ENCODE data around the gene PCDHAC2. TPM values are rescaled to one million over a fixed set of nuclear protein-coding genes. Genes with fewer than 3 reads are reported as not detected.

PCDHAC2 gene
- total and polyA plus RNA-seq, 9 of the 15 experiments (the other 6 are each of a cell fraction or from before 2014, with no cell fraction given) = 0.03 TPM; not detected in 8

DNA sequence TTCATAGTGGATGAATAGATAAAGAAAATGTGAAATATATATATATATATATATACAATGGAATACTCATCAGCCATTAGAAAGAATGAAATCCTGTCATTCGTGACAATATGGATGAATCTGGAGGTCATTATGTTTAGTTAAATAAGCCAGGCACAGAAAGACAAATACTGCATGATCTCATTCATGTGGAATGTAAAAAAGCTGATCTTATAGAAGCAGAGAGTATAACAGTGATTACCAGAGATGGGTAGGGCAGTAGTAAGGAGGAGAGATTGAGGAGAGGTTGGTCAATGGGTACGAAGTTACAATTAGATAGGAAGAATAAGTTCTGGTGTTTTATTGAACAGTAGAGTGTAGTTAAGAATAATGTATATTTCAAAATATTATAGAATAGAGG is 19.7 kb upstream of the PCDHAC2 start (continued):
- TF ChIP-seq, protein P1, sequence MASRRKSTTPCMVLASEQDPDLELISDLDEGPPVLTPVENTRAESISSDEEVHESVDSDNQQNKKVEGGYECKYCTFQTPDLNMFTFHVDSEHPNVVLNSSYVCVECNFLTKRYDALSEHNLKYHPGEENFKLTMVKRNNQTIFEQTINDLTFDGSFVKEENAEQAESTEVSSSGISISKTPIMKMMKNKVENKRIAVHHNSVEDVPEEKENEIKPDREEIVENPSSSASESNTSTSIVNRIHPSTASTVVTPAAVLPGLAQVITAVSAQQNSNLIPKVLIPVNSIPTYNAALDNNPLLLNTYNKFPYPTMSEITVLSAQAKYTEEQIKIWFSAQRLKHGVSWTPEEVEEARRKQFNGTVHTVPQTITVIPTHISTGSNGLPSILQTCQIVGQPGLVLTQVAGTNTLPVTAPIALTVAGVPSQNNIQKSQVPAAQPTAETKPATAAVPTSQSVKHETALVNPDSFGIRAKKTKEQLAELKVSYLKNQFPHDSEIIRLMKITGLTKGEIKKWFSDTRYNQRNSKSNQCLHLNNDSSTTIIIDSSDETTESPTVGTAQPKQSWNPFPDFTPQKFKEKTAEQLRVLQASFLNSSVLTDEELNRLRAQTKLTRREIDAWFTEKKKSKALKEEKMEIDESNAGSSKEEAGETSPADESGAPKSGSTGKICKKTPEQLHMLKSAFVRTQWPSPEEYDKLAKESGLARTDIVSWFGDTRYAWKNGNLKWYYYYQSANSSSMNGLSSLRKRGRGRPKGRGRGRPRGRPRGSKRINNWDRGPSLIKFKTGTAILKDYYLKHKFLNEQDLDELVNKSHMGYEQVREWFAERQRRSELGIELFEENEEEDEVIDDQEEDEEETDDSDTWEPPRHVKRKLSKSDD (conservative IDR thresholded peaks at IDR 0.05; ENCODE audit: low read length) = no peak
- TF ChIP-seq TOE1 (IDR thresholded peaks at IDR 0.05; ENCODE audit: borderline replicate concordance) (no peak), TOE1 (CRISPR knock-in tag; IDR thresholded peaks at IDR 0.05; ENCODE audit: borderline replicate concordance, low read depth) (no peak)

DNA sequence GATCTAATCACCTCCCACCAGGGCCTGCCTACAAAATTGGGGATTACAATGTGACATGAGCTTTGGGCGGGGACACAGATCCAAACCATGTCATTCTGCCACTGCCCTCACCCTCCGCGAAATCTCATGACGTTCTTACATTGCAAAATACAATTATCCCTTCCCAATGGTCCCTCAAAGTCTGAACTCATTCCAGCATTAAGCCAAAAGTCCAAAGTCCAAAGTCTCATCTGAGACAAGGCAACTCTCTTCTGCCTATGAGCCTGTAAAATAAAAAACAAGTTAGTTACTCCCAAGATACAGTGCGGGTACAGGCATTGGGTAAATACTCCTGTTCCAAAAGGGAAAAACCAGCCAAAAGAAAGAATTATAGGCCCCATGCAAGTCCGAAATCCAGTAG is 14.6 kb upstream of the PCDHAC2 start:
- no peak overlapping the region for H2AFZ ChIP-seq (ENCODE audit: low read depth, low read length)
- POLR2A ChIA-PET = no interaction called here
- H3K4me1 ChIP-seq (replicated peaks in 1 of 2; ENCODE audit: control insufficient read depth in 2 of 2, insufficient read depth in 2 of 2, low read length in 2 of 2) = no peaks in the 10 kb centered on the region
- intact Hi-C loops (cut with micrococcal nuclease) (no loop called here), in situ Hi-C loops (cut with MboI) (no loop called here)
- H3K27ac ChIP-seq (ENCODE audit: extremely low read depth, low read depth, low read length) = no peak overlapping the region
- ATAC-seq = no peak
- no peaks in the 10 kb centered on the region for H4K20me1 ChIP-seq (replicated peaks; ENCODE audit: control insufficient read depth, insufficient read depth, low read length)
- H3K9me1 ChIP-seq (ENCODE audit: control insufficient read depth, insufficient read depth, low read length) = no peaks in the 10 kb centered on the region
- no peak for FAIRE-seq
- CTCF ChIA-PET (ENCODE audit: low intra/inter-chr PET ratio) = no interaction called here
- BruUV-seq (replicated peaks) = no TSS peak
- no peak for DNase-seq (ENCODE audit: extremely low read depth in 1 of 4, low spot score in 3 of 4)
- 0% methylated on average over 6 of the region's 6 CpGs for WGBS (ENCODE audit: insufficient coverage, low coverage, missing lambda C conversion rate)
- H3K9ac ChIP-seq (ENCODE audit: insufficient read depth in 1 of 2, low read depth in 2 of 2, low read length in 2 of 2) = no peak overlapping the region
- no peaks in the 10 kb centered on the region for H3K36me3 ChIP-seq (ENCODE audit: control insufficient read depth, insufficient read depth, low read length)
- no peaks in the 10 kb centered on the region for H3K27me3 ChIP-seq (ENCODE audit: control insufficient read depth in 2 of 2, insufficient read depth in 2 of 2, low read length in 2 of 2)
- H3K79me2 ChIP-seq (ENCODE audit: control insufficient read depth, insufficient read depth, low read length) = no peaks in the 10 kb centered on the region
- no peaks in the 10 kb centered on the region for H3K9me3 ChIP-seq (replicated peaks; ENCODE audit: control insufficient read depth, insufficient read depth, low read depth, low read length)
- H3K4me2 ChIP-seq (ENCODE audit: insufficient read depth, low read length) = no peak overlapping the region
- no peak overlapping the region for H3K4me3 ChIP-seq
- TF ChIP-seq KLF16 (IDR thresholded peaks at IDR 0.05) = no peak
- TF ChIP-seq NFE2 (IDR thresholded peaks at IDR 0.05; ENCODE audit: low read depth) = no peak
- no peak for TF ChIP-seq ZNF274 (IDR thresholded peaks at IDR 0.05; ENCODE audit: borderline replicate concordance, low read depth, low read length)
- no peak for TF ChIP-seq TAL1 (IDR thresholded peaks at IDR 0.05)
- TF ChIP-seq ZKSCAN1 (IDR thresholded peaks at IDR 0.05; ENCODE audit: low read depth, low read length) = no peak
- TF ChIP-seq NCOA6 (IDR thresholded peaks at IDR 0.05) = no peak
- no peak for TF ChIP-seq SFPQ (IDR thresholded peaks at IDR 0.05; ENCODE audit: low read depth, low read length)
- no peak for TF ChIP-seq C11orf30 (IDR thresholded peaks at IDR 0.05; ENCODE audit: low read depth)
- TF ChIP-seq ZNF436 (CRISPR knock-in tag; IDR thresholded peaks at IDR 0.05) = no peak
- TF ChIP-seq ZNF766 (CRISPR knock-in tag; conservative IDR thresholded peaks at IDR 0.05) = no peak
- TF ChIP-seq, protein P2, sequence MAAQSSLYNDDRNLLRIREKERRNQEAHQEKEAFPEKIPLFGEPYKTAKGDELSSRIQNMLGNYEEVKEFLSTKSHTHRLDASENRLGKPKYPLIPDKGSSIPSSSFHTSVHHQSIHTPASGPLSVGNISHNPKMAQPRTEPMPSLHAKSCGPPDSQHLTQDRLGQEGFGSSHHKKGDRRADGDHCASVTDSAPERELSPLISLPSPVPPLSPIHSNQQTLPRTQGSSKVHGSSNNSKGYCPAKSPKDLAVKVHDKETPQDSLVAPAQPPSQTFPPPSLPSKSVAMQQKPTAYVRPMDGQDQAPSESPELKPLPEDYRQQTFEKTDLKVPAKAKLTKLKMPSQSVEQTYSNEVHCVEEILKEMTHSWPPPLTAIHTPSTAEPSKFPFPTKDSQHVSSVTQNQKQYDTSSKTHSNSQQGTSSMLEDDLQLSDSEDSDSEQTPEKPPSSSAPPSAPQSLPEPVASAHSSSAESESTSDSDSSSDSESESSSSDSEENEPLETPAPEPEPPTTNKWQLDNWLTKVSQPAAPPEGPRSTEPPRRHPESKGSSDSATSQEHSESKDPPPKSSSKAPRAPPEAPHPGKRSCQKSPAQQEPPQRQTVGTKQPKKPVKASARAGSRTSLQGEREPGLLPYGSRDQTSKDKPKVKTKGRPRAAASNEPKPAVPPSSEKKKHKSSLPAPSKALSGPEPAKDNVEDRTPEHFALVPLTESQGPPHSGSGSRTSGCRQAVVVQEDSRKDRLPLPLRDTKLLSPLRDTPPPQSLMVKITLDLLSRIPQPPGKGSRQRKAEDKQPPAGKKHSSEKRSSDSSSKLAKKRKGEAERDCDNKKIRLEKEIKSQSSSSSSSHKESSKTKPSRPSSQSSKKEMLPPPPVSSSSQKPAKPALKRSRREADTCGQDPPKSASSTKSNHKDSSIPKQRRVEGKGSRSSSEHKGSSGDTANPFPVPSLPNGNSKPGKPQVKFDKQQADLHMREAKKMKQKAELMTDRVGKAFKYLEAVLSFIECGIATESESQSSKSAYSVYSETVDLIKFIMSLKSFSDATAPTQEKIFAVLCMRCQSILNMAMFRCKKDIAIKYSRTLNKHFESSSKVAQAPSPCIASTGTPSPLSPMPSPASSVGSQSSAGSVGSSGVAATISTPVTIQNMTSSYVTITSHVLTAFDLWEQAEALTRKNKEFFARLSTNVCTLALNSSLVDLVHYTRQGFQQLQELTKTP (IDR thresholded peaks at IDR 0.05; ENCODE audit: low read depth in 1 of 2, partially characterized antibody in 2 of 2) = no peak

All from K562 (cell line).